Activated naive CD8-positive, alpha-beta T cell treated with anti-CD3 and anti-CD28 coated beads for 36 hours (primary cell): Measurements from ENCODE around the gene CACHD1. TPM values are rescaled to one million over a fixed set of nuclear protein-coding genes. Genes with fewer than 3 reads are reported as not detected.
A peak's percentile ranks its signal among the peaks of the same experiment; 100 is the strongest.
"Not testable (repeated sequence)": the region's sequence is repeated elsewhere in the genome, so short reads cannot be mapped to it uniquely, and the experiment has no call there.

Source experiments
- DNase-seq: peaks from one replicate; pipeline ENCODE4 v3.0.0; 2021
- H3K27ac Mint-ChIP-seq: one replicate; pipeline ENCODE4 v1.8.0; 2022; ENCODE audit warnings: mild to moderate bottlenecking, moderate library complexity, mixed read lengths
- H3K27me3 Mint-ChIP-seq: one replicate; pipeline ENCODE4 v1.8.0; 2022; ENCODE audit warnings: mild to moderate bottlenecking, mixed read lengths
- H3K36me3 Mint-ChIP-seq: one replicate; pipeline ENCODE4 v1.8.0; 2021; ENCODE audit warnings: mild to moderate bottlenecking, mixed read lengths
- H3K4me1 Mint-ChIP-seq: one replicate; pipeline ENCODE4 v1.8.0; 2021; ENCODE audit warnings: mixed read lengths
- H3K4me3 Mint-ChIP-seq: one replicate; pipeline ENCODE4 v1.8.0; 2022; ENCODE audit warnings: mild to moderate bottlenecking, moderate library complexity, mixed read lengths
- H3K9me3 Mint-ChIP-seq: one replicate; pipeline ENCODE4 v1.8.0; 2022; ENCODE audit warnings: mixed read lengths
- total RNA-seq, 2 experiments: library from RNA; stranded (reverse); gene quantifications; one replicate each; pipeline ENCODE4 v1.2.3, GENCODE V29; 2021

CACHD1 gene
- total RNA-seq, 2 experiments from 2014 or later, result 3.3 to 3.4 TPM

GRCh38 chr1:64498325-64498724 lies 28.4 kb downstream of the CACHD1 start:
- Mint-ChIP-seq H3K4me3 (no peak overlapping the region), H3K9me3 (no peaks in the 10 kb centered on the region), H3K4me1 (peaks cover 14% of the 10 kb centered on the region), H3K27me3 (no peaks in the 10 kb centered on the region), H3K36me3 (no peaks in the 10 kb centered on the region), H3K27ac (no peak overlapping the region)
- DNase-seq, result no peak

DNA sequence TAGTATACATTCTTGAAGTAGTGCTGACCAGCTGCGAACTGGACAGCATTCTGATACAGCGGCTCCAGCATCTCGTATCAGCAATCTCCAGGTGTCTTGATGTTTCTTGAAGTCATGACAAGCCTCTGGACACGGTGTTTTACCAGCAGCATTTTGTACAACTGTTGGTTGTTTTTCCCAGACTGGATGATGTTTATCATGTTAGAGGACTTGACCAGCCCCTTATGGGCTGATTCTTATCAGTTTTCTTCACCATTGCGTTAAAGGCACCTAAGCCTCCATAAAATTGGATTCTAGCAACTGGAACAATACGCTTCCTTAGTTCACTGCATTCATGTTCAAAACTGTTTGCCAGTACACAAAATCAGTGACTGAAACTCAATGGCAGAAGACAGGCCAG lies 29.1 kb downstream of the CACHD1 start:
- no peak overlapping the region for H3K27ac Mint-ChIP-seq
- H3K36me3 Mint-ChIP-seq, result no peaks in the 10 kb centered on the region
- peaks cover 14% of the 10 kb centered on the region for H3K4me1 Mint-ChIP-seq
- DNase-seq, result no peak
- no peaks in the 10 kb centered on the region for H3K27me3 Mint-ChIP-seq
- no peak overlapping the region for H3K4me3 Mint-ChIP-seq
- no peaks in the 10 kb centered on the region for H3K9me3 Mint-ChIP-seq

- Mint-ChIP-seq H3K27me3 (no peaks in the 10 kb centered on the region), H3K4me3 (no peak overlapping the region), H3K36me3 (no peaks in the 10 kb centered on the region), H3K9me3 (no peaks in the 10 kb centered on the region), H3K27ac (no peak overlapping the region), H3K4me1 (peaks cover 10% of the 10 kb centered on the region)
- peak; percentile 3 for DNase-seq
These were observed 30.0 kb downstream of the CACHD1 start for GRCh38 chr1:64499966-64500365.

- no peaks in the 10 kb centered on the region for H3K9me3 Mint-ChIP-seq
- no peak overlapping the region for H3K4me3 Mint-ChIP-seq
- no peak for DNase-seq
- no peak overlapping the region for H3K27ac Mint-ChIP-seq
- H3K36me3 Mint-ChIP-seq, result no peaks in the 10 kb centered on the region
- H3K27me3 Mint-ChIP-seq, result no peaks in the 10 kb centered on the region
- peaks cover 22% of the 10 kb centered on the region for H3K4me1 Mint-ChIP-seq
These were observed 32.2 kb downstream of the CACHD1 start for GRCh38 chr1:64502083-64502482.

- no peak overlapping the region for H3K4me3 Mint-ChIP-seq
- H3K36me3 Mint-ChIP-seq, result no peaks in the 10 kb centered on the region
- H3K4me1 Mint-ChIP-seq, result peaks cover 27% of the 10 kb centered on the region
- DNase-seq, result no peak
- H3K9me3 Mint-ChIP-seq, result no peaks in the 10 kb centered on the region
- H3K27ac Mint-ChIP-seq, result no peak overlapping the region
- H3K27me3 Mint-ChIP-seq, result no peaks in the 10 kb centered on the region
These were observed 33.0 kb downstream of the CACHD1 start for GRCh38 chr1:64502931-64503330.

- peak; percentile 51 for DNase-seq
- Mint-ChIP-seq H3K36me3 (no peaks in the 10 kb centered on the region), H3K9me3 (no peaks in the 10 kb centered on the region), H3K4me3 (peak overlapping the region; percentile 93), H3K4me1 (peaks cover 34% of the 10 kb centered on the region), H3K27me3 (no peaks in the 10 kb centered on the region), H3K27ac (peak overlapping the region; percentile 91)
These were observed 35.5 kb downstream of the CACHD1 start for GRCh38 chr1:64505232-64505943.

- no peaks in the 10 kb centered on the region for H3K9me3 Mint-ChIP-seq
- peaks cover 41% of the 10 kb centered on the region for H3K4me1 Mint-ChIP-seq
- peak overlapping the region; percentile 91 for H3K27ac Mint-ChIP-seq
- H3K36me3 Mint-ChIP-seq, result no peaks in the 10 kb centered on the region
- H3K27me3 Mint-ChIP-seq, result no peaks in the 10 kb centered on the region
- peak; percentile 33 for DNase-seq
- peak overlapping the region; percentile 93 for H3K4me3 Mint-ChIP-seq
These were observed 36.2 kb downstream of the CACHD1 start for GRCh38 chr1:64505944-64506655.

- Mint-ChIP-seq H3K9me3 (no peaks in the 10 kb centered on the region), H3K27ac (no peak overlapping the region), H3K36me3 (peaks cover 2% of the 10 kb centered on the region), H3K27me3 (no peaks in the 10 kb centered on the region), H3K4me1 (peaks cover 49% of the 10 kb centered on the region), H3K4me3 (no peak overlapping the region)
- DNase-seq, result no peak
These were observed 38.7 kb downstream of the CACHD1 start for GRCh38 chr1:64508629-64509028.

DNA sequence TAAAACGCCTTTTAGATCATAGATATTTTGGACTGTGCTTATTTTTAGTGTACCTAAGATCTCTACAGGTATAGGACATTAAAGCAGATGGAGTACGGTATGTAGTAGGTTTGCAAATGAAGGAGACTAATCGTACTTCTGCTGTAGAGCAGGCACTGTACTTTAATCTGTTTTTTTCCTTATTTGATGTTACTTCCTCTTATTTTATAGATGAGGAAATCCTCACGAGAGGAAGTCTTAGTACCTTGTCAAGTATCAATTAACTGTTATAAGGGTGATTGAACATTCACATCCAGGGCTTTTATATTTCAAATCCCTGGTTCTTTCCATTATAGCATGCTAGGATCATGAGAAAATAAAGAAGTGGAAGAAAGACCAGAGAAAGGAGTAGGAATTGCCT lies 41.1 kb downstream of the CACHD1 start:
- Mint-ChIP-seq H3K27ac (no peak overlapping the region), H3K36me3 (peaks cover 2% of the 10 kb centered on the region), H3K9me3 (no peaks in the 10 kb centered on the region), H3K4me3 (no peak overlapping the region), H3K4me1 (peaks cover 48% of the 10 kb centered on the region), H3K27me3 (no peaks in the 10 kb centered on the region)
- no peak for DNase-seq

DNA sequence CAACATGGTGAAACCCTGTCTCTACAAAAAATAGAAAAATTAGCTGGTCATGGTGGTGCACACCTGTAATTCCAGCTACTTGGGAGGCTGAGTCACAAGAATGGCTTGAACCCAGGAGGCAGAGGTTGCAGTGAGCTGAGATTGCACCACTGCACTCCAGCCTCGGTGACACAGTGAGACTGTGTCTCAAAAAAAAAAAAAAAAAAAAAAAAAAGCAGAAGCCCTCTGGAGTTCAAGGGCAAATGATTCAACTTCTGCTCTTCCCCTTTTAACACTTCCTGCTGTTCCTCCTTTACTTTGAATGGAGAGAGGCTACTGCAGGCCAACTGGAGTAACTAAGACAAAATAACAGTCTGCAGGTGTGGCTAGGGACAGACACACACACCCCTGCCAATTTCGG lies 42.3 kb downstream of the CACHD1 start:
- not testable (repeated sequence) for H3K4me3 Mint-ChIP-seq, H3K36me3 Mint-ChIP-seq, H3K27ac Mint-ChIP-seq, H3K27me3 Mint-ChIP-seq, H3K9me3 Mint-ChIP-seq, DNase-seq
- H3K4me1 Mint-ChIP-seq, result peaks cover 39% of the 10 kb centered on the region

GRCh38 chr1:64513545-64513944 lies 43.6 kb downstream of the CACHD1 start:
- no peaks in the 10 kb centered on the region for H3K9me3 Mint-ChIP-seq
- H3K4me3 Mint-ChIP-seq, result no peak overlapping the region
- H3K36me3 Mint-ChIP-seq, result peaks cover 2% of the 10 kb centered on the region

GRCh38 chr1:64514197-64514765 lies 44.4 kb downstream of the CACHD1 start:
- H3K27ac Mint-ChIP-seq, result no peak overlapping the region
- H3K36me3 Mint-ChIP-seq, result peaks cover 2% of the 10 kb centered on the region
- peaks cover 28% of the 10 kb centered on the region for H3K4me1 Mint-ChIP-seq
- no peak for DNase-seq
- H3K27me3 Mint-ChIP-seq, result no peaks in the 10 kb centered on the region
- H3K9me3 Mint-ChIP-seq, result no peaks in the 10 kb centered on the region
- no peak overlapping the region for H3K4me3 Mint-ChIP-seq

More at GRCh38 chr1:64513545-64513944, 43.6 kb downstream of the CACHD1 start:
- DNase-seq, result no peak
- no peak overlapping the region for H3K27ac Mint-ChIP-seq
- no peaks in the 10 kb centered on the region for H3K27me3 Mint-ChIP-seq
- peaks cover 30% of the 10 kb centered on the region for H3K4me1 Mint-ChIP-seq

DNA sequence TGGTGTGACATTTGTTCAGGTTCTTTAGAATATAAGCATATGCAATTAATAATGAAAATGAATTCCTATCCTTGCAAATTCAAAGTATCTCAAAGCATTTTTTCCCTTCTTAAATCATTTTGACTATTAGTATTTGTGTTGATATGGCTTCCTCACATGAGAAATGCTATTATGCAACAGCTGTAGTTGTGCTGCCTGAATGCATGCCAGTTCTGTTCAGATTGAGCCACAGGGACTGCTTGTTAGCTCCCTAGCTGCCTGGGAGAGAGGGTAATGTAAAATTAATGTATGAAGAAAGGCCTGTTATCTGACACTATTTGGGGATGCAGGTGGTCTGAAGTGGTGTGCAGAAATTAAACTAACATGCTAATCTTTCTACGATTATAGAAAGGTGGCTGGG lies 45.5 kb downstream of the CACHD1 start:
- Mint-ChIP-seq H3K36me3 (peaks cover 2% of the 10 kb centered on the region), H3K4me1 (peaks cover 27% of the 10 kb centered on the region)
- DNase-seq, result no peak

GRCh38 chr1:64516301-64516700 lies 46.4 kb downstream of the CACHD1 start:
- Mint-ChIP-seq H3K36me3 (peaks cover 2% of the 10 kb centered on the region), H3K27ac (no peak overlapping the region)

More for the DNA sequence above, 45.5 kb downstream of the CACHD1 start:
- H3K27me3 Mint-ChIP-seq, result no peaks in the 10 kb centered on the region
- no peaks in the 10 kb centered on the region for H3K9me3 Mint-ChIP-seq
- H3K27ac Mint-ChIP-seq, result no peak overlapping the region
- no peak overlapping the region for H3K4me3 Mint-ChIP-seq

GRCh38 chr1:64516803-64517568 lies 47.1 kb downstream of the CACHD1 start:
- H3K4me3 Mint-ChIP-seq, result no peak overlapping the region
- H3K4me1 Mint-ChIP-seq, result peaks cover 16% of the 10 kb centered on the region
- peaks cover 2% of the 10 kb centered on the region for H3K36me3 Mint-ChIP-seq
- DNase-seq, result no peak
- no peak overlapping the region for H3K27ac Mint-ChIP-seq
- H3K27me3 Mint-ChIP-seq, result no peaks in the 10 kb centered on the region
- H3K9me3 Mint-ChIP-seq, result no peaks in the 10 kb centered on the region

More at GRCh38 chr1:64516301-64516700, 46.4 kb downstream of the CACHD1 start:
- DNase-seq, result no peak
- Mint-ChIP-seq H3K4me1 (peaks cover 19% of the 10 kb centered on the region), H3K4me3 (no peak overlapping the region), H3K9me3 (no peaks in the 10 kb centered on the region), H3K27me3 (no peaks in the 10 kb centered on the region)
